RWPE2 (cell line): Measurements from ENCODE around the gene GAB2.

Source experiments
- ATAC-seq: fragments of 200-7000 bp; cut with Tn5 transposase; 3 replicates; pipeline ENCODE4 v1.9.1; 2021; ENCODE audit warnings: low read depth
- DNase-seq: peaks from one replicate; pipeline ENCODE4 v3.0.0-alpha.2; 2020; ENCODE audit warnings: low spot score
- H3K27ac ChIP-seq: fragments of 450-650 bp; 2 replicates; pipeline ENCODE4 v1.5.1; 2017; ENCODE audit warnings: mild to moderate bottlenecking; ENCODE audit not compliant: poor library complexity, severe bottlenecking
- H3K27me3 ChIP-seq: fragments of 250-450 bp; sonication (Bioruptor Pico); 2 replicates; pipeline ENCODE4 v1.5.1; 2021; ENCODE audit warnings: mild to moderate bottlenecking, moderate library complexity; ENCODE audit not compliant: insufficient read depth, poor library complexity, severe bottlenecking
- H3K36me3 ChIP-seq: fragments of 250-450 bp; sonication (Bioruptor Pico); 2 replicates; pipeline ENCODE4 v1.5.1; 2020; ENCODE audit warnings: low read depth, mild to moderate bottlenecking, moderate library complexity
- H3K4me1 ChIP-seq: fragments of 250-450 bp; sonication (Bioruptor Pico); 2 replicates; pipeline ENCODE4 v1.5.1; 2021; ENCODE audit warnings: mild to moderate bottlenecking, moderate library complexity; ENCODE audit not compliant: insufficient read depth, poor library complexity, severe bottlenecking
- H3K4me3 ChIP-seq: fragments of 250-450 bp; sonication (Bioruptor Pico); 2 replicates; pipeline ENCODE4 v1.5.1; 2021; ENCODE audit warnings: mild to moderate bottlenecking, moderate library complexity; ENCODE audit not compliant: severe bottlenecking
- H3K9me3 ChIP-seq: fragments of 250-450 bp; sonication (Bioruptor Pico); 2 replicates; pipeline ENCODE4 v1.5.1; 2021; ENCODE audit warnings: mild to moderate bottlenecking, moderate library complexity; ENCODE audit not compliant: severe bottlenecking
- TF ChIP-seq, protein P1 (sequence below): fragments of 450-650 bp; IDR thresholded peaks from one replicate; pipeline ENCODE4 v1.5.1; 2017; ENCODE audit warnings: mild to moderate bottlenecking, moderate library complexity; ENCODE audit not compliant: poor library complexity, severe bottlenecking

The GAB2 gene

DNA sequence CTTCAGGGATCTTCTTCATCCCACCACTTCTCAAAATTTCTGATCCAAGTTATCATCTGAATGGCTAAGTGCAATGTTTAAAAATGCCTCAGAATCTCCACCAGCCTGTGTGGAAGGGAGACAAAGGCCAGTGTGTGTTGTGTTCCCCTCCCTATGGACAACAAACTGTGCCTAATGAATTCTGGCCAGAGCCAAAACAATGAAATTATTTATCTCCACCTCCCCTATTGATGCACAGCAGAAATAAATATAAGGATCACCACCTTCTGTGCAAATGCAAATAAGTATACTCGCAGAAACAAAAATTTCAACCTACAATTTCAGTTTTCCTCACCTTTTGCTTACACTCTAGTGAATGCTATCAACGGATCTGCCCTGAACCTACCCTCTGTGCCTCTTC is 75.8 kb downstream of the GAB2 start:
- no peak for ATAC-seq
- H3K27me3 ChIP-seq = no peaks in the 10 kb centered on the region

GRCh38 chr11:78340530-78340929 is 77.1 kb downstream of the GAB2 start:
- no peaks in the 10 kb centered on the region for H3K9me3 ChIP-seq
- no peaks in the 10 kb centered on the region for H3K36me3 ChIP-seq
- H3K4me1 ChIP-seq = no peaks in the 10 kb centered on the region
- DNase-seq = no peak
- H3K27me3 ChIP-seq = no peaks in the 10 kb centered on the region
- ATAC-seq = no peak
- TF ChIP-seq, protein P1, sequence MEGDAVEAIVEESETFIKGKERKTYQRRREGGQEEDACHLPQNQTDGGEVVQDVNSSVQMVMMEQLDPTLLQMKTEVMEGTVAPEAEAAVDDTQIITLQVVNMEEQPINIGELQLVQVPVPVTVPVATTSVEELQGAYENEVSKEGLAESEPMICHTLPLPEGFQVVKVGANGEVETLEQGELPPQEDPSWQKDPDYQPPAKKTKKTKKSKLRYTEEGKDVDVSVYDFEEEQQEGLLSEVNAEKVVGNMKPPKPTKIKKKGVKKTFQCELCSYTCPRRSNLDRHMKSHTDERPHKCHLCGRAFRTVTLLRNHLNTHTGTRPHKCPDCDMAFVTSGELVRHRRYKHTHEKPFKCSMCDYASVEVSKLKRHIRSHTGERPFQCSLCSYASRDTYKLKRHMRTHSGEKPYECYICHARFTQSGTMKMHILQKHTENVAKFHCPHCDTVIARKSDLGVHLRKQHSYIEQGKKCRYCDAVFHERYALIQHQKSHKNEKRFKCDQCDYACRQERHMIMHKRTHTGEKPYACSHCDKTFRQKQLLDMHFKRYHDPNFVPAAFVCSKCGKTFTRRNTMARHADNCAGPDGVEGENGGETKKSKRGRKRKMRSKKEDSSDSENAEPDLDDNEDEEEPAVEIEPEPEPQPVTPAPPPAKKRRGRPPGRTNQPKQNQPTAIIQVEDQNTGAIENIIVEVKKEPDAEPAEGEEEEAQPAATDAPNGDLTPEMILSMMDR = no peak
- no peak overlapping the region for H3K27ac ChIP-seq
- H3K4me3 ChIP-seq = no peak overlapping the region

More for the DNA sequence above, 75.8 kb downstream of the GAB2 start:
- H3K27ac ChIP-seq = no peak overlapping the region
- H3K9me3 ChIP-seq = no peaks in the 10 kb centered on the region
- no peaks in the 10 kb centered on the region for H3K36me3 ChIP-seq
- H3K4me3 ChIP-seq = no peak overlapping the region
- H3K4me1 ChIP-seq = no peaks in the 10 kb centered on the region
- TF ChIP-seq, protein P1 = no peak
- DNase-seq = no peak

- DNase-seq (no peak), ATAC-seq (no peak)
- no peaks in the 10 kb centered on the region for H3K9me3 ChIP-seq
- H3K27ac ChIP-seq = no peak overlapping the region
- H3K27me3 ChIP-seq = no peaks in the 10 kb centered on the region
- H3K4me1 ChIP-seq = no peaks in the 10 kb centered on the region
- no peak overlapping the region for H3K4me3 ChIP-seq
- H3K36me3 ChIP-seq = no peaks in the 10 kb centered on the region
- TF ChIP-seq, protein P1 = no peak
These were observed 77.7 kb downstream of the GAB2 start for GRCh38 chr11:78339945-78340344.

DNA sequence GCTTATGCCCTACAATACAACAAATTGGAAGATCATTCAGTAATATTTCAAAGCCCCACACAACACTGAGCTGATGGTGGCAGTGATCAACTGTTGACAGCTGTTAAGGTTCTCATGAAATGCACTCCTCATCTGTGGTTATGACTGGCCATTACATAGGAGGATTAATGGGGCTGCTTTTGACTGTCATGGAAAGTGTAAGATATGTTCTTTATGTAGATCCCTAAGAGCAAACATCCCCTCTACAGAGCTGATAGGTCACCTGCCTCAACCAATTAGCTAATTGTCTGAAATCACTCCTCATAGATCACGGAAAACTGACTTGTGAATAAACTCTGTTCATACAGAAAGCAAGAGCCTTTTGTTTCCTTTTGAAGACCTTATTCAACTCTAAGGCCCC is 78.1 kb downstream of the GAB2 start:
- Histone ChIP-seq H3K4me1 (no peaks in the 10 kb centered on the region), H3K27me3 (no peaks in the 10 kb centered on the region), H3K36me3 (no peaks in the 10 kb centered on the region), H3K9me3 (no peaks in the 10 kb centered on the region), H3K4me3 (no peak overlapping the region), H3K27ac (no peak overlapping the region)
- DNase-seq (no peak), ATAC-seq (no peak)
- TF ChIP-seq, protein P1 = no peak

DNA sequence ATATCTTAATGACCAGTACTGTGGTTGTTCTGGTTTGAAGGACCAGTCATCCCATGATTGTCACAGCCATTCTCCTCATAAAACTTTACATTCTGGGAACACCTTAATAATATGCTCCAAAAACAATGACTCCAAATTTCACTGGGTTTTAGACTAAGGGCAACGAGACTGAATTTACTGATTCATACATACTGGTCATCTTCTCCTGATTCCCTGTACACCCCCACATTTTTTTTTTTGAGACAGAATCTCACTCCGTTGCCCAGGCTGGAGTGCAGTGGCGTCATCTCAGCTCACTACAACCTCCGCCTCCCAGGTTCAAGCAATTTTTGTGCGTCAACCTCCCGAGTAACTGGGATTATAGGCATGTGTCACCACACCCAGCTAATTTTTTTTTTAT is 78.9 kb downstream of the GAB2 start:
- TF ChIP-seq, protein P1 = no peak
- H3K9me3 ChIP-seq = no peaks in the 10 kb centered on the region
- DNase-seq (no peak), ATAC-seq (no peak)
- H3K27me3 ChIP-seq = no peaks in the 10 kb centered on the region
- H3K36me3 ChIP-seq = no peaks in the 10 kb centered on the region
- H3K4me1 ChIP-seq = no peaks in the 10 kb centered on the region
- H3K4me3 ChIP-seq = no peak overlapping the region
- H3K27ac ChIP-seq = no peak overlapping the region
